Nephron (organoid): ENCODE data around the gene ADAM8.
"Not testable (repeated sequence)": the region's sequence is repeated elsewhere in the genome, so short reads cannot be mapped to it uniquely, and the experiment has no call there.

Source experiments
- H3K27ac Mint-ChIP-seq, 3 experiments: 2 replicates each; pipeline ENCODE4 v1.8.0; 2020; ENCODE audit warnings: mixed read lengths in 3 of 3, mild to moderate bottlenecking in 2 of 3, moderate library complexity in 1 of 3
- H3K27me3 Mint-ChIP-seq: 2 replicates; pipeline ENCODE4 v1.8.0; 2021; ENCODE audit warnings: low read depth, mild to moderate bottlenecking, moderate library complexity, mixed read lengths
- H3K36me3 Mint-ChIP-seq: 2 replicates; pipeline ENCODE4 v1.8.0; 2020; ENCODE audit warnings: low read depth, mixed read lengths
- H3K4me1 Mint-ChIP-seq: 2 replicates; pipeline ENCODE4 v1.8.0; 2020; ENCODE audit warnings: mixed read lengths
- H3K4me3 Mint-ChIP-seq, 3 experiments: 2 replicates each; pipeline ENCODE4 v1.8.0; 2020; ENCODE audit warnings: mild to moderate bottlenecking in 3 of 3, mixed read lengths in 3 of 3, moderate library complexity in 2 of 3
- H3K9me3 Mint-ChIP-seq: 2 replicates; pipeline ENCODE4 v1.8.0; 2020; ENCODE audit warnings: mixed read lengths
- CTCF ChIP-seq, 3 experiments: fragments of 200-600 bp; sonication (generic); IDR thresholded peaks; one replicate each; pipeline ENCODE4 v1.5.0; 2021; ENCODE audit warnings: antibody characterized with exemption in 3 of 3; ENCODE audit not compliant: unreplicated experiment in 3 of 3

ADAM8 gene

GRCh38 chr10:133237588-133238465 lies 38.8 kb downstream of the ADAM8 start, which contains the start of gene VENTX:
VENTX (plus strand) TSS chr10:133237855; CDS start chr10:133237915, 60 bp downstream.
- peaks cover 89% of the 10 kb centered on the region for H3K27me3 Mint-ChIP-seq
- no peak for TF ChIP-seq CTCF (IDR thresholded peaks at IDR 0.05; ENCODE audit: unreplicated experiment in 3 of 3)
- H3K4me1 Mint-ChIP-seq = no peaks in the 10 kb centered on the region
- H3K4me3 Mint-ChIP-seq = peak within 1 kb of the TSS; percentile 27 to 60 (median 50)
- no peak within 1 kb of the TSS for H3K27ac Mint-ChIP-seq
- H3K36me3 Mint-ChIP-seq = no peaks in the 10 kb centered on the region
- H3K9me3 Mint-ChIP-seq = no peaks in the 10 kb centered on the region

GRCh38 chr10:133237241-133237587 lies 39.5 kb downstream of the ADAM8 start:
- H3K4me1 Mint-ChIP-seq = no peaks in the 10 kb centered on the region
- TF ChIP-seq CTCF (IDR thresholded peaks at IDR 0.05; ENCODE audit: unreplicated experiment in 3 of 3) = no peak
- H3K27ac Mint-ChIP-seq = no peak overlapping the region
- peaks cover 90% of the 10 kb centered on the region for H3K27me3 Mint-ChIP-seq
- no peaks in the 10 kb centered on the region for H3K9me3 Mint-ChIP-seq
- peak overlapping the region in 1 of 3 experiments; percentile 60 for H3K4me3 Mint-ChIP-seq
- H3K36me3 Mint-ChIP-seq = no peaks in the 10 kb centered on the region

GRCh38 chr10:133236401-133237240 lies 40.0 kb downstream of the ADAM8 start:
- peaks cover 91% of the 10 kb centered on the region for H3K27me3 Mint-ChIP-seq

GRCh38 chr10:133235932-133236331 lies 40.7 kb downstream of the ADAM8 start:
- Mint-ChIP-seq H3K4me3 (peak overlapping the region in 2 of 3 experiments; percentile 26 to 42), H3K36me3 (no peaks in the 10 kb centered on the region), H3K9me3 (no peaks in the 10 kb centered on the region), H3K27me3 (peaks cover 91% of the 10 kb centered on the region), H3K27ac (no peak overlapping the region), H3K4me1 (no peaks in the 10 kb centered on the region)
- no peak for TF ChIP-seq CTCF (IDR thresholded peaks at IDR 0.05; ENCODE audit: unreplicated experiment in 3 of 3)

More at GRCh38 chr10:133236401-133237240, 40.0 kb downstream of the ADAM8 start:
- H3K9me3 Mint-ChIP-seq = no peaks in the 10 kb centered on the region
- no peaks in the 10 kb centered on the region for H3K36me3 Mint-ChIP-seq
- no peaks in the 10 kb centered on the region for H3K4me1 Mint-ChIP-seq
- no peak for TF ChIP-seq CTCF (IDR thresholded peaks at IDR 0.05; ENCODE audit: unreplicated experiment in 3 of 3)
- no peak overlapping the region for H3K4me3 Mint-ChIP-seq
- H3K27ac Mint-ChIP-seq = no peak overlapping the region

GRCh38 chr10:133235265-133235855 lies 41.3 kb downstream of the ADAM8 start:
- TF ChIP-seq CTCF (IDR thresholded peaks at IDR 0.05; ENCODE audit: unreplicated experiment in 3 of 3) = no peak
- no peaks in the 10 kb centered on the region for H3K4me1 Mint-ChIP-seq
- H3K9me3 Mint-ChIP-seq = no peaks in the 10 kb centered on the region
- peak overlapping the region in 2 of 3 experiments; percentile 26 to 59 for H3K4me3 Mint-ChIP-seq
- H3K27me3 Mint-ChIP-seq = peaks cover 85% of the 10 kb centered on the region
- H3K27ac Mint-ChIP-seq = no peak overlapping the region
- H3K36me3 Mint-ChIP-seq = no peaks in the 10 kb centered on the region

GRCh38 chr10:133234796-133235195 lies 41.9 kb downstream of the ADAM8 start:
- peak overlapping the region in 1 of 3 experiments; percentile 59 for H3K4me3 Mint-ChIP-seq
- not testable (repeated sequence) for H3K27ac Mint-ChIP-seq, H3K9me3 Mint-ChIP-seq, H3K4me1 Mint-ChIP-seq, H3K36me3 Mint-ChIP-seq
- H3K27me3 Mint-ChIP-seq = peaks cover 81% of the 10 kb centered on the region
